Panc1 (cell line): ENCODE results near the gene SEMG2. TPM values are rescaled to one million over a fixed set of nuclear protein-coding genes. Genes with fewer than 3 reads are reported as not detected.

Source experiments
- ATAC-seq: fragments of 200-7000 bp; cut with Tn5 transposase; 2 replicates; pipeline ENCODE4 v1.9.1; 2020; ENCODE audit warnings: mild to moderate bottlenecking, moderate library complexity
- BruUV-seq: library from RNA; stranded (reverse); fragments of 400-500 nt; replicated peaks from 2 replicates; lab custom pipeline; 2021; lab: Mats Ljungman, UMichigan
- CTCF ChIA-PET: fragments of 300-600 bp; sonication (Branson Sonifier 250); formaldehyde crosslinking; loops from one replicate; lab custom pipeline; 2022; ENCODE audit warnings: antibody characterized with exemption; lab: Charles Lee
- POLR2A ChIA-PET: fragments of 300-600 bp; sonication (Branson Sonifier 250); formaldehyde crosslinking; loops from one replicate; lab custom pipeline; 2022; ENCODE audit warnings: antibody characterized with exemption; lab: Charles Lee
- DNase-seq: peaks from one replicate; pipeline ENCODE4 v3.0.0-alpha.2; 2010; ENCODE audit warnings: low read depth, low spot score
- H3K27ac ChIP-seq: 2 replicates; pipeline ENCODE4 v1.5.1; 2011; ENCODE audit warnings: mild to moderate bottlenecking, low read length, inconsistent platforms
- H3K27me3 ChIP-seq: fragments of 200-500 bp; sonication (Bioruptor generic); 2 replicates; pipeline ENCODE4 v1.6.0; 2014; ENCODE audit warnings: low read length, inconsistent platforms; ENCODE audit not compliant: control insufficient read depth, insufficient read depth
- H3K36me3 ChIP-seq: fragments of 200-500 bp; sonication (Bioruptor generic); 2 replicates; pipeline ENCODE4 v1.5.1; 2014; ENCODE audit warnings: inconsistent platforms, mild to moderate bottlenecking, low read length, moderate library complexity; ENCODE audit not compliant: control insufficient read depth, insufficient read depth
- H3K4me1 ChIP-seq: 2 replicates; pipeline ENCODE4 v1.5.1; 2011; ENCODE audit warnings: inconsistent platforms, mild to moderate bottlenecking, low read length, moderate library complexity; ENCODE audit not compliant: control insufficient read depth, insufficient read depth
- H3K4me3 ChIP-seq, 2 experiments: 2 replicates each; pipeline ENCODE4 v1.5.1; 2011 to 2012; ENCODE audit warnings: low read depth in 2 of 2, low read length in 2 of 2, mild to moderate bottlenecking in 2 of 2, inconsistent platforms in 1 of 2, moderate library complexity in 1 of 2
- H3K9me3 ChIP-seq: fragments of 200-500 bp; sonication (Bioruptor generic); 2 replicates; pipeline ENCODE4 v1.5.1; 2014; ENCODE audit warnings: low read depth, mild to moderate bottlenecking, inconsistent platforms, low read length, moderate library complexity; ENCODE audit not compliant: control insufficient read depth, insufficient read depth
- POLR2AphosphoS5 ChIP-seq: IDR thresholded peaks from 2 replicates; pipeline ENCODE4 v1.6.1; 2012; ENCODE audit warnings: mild to moderate bottlenecking, low read depth, low read length, moderate library complexity
- SIN3A ChIP-seq: IDR thresholded peaks from 2 replicates; pipeline ENCODE4 v1.6.1; 2012; ENCODE audit warnings: low read depth, mild to moderate bottlenecking, low read length, moderate library complexity, borderline replicate concordance; ENCODE audit not compliant: insufficient read depth
- TCF7L2 ChIP-seq: IDR thresholded peaks from 2 replicates; pipeline ENCODE4 v1.6.1; 2011; ENCODE audit warnings: mild to moderate bottlenecking, low read depth, low read length, inconsistent platforms
- in situ Hi-C: cut with HindIII; loops from 2 replicates; pipeline ENCODE4 v1.10.0; 2016; ENCODE audit warnings: low sequenced_read_pairs, low pct_unique_long_range_greater_than_20kb
- intact Hi-C: fragments of 100-400 bp; cut with micrococcal nuclease; formaldehyde crosslinking; loops from one replicate; pipeline ENCODE4 v1.10.0; 2022; ENCODE audit not compliant: unreplicated experiment
- total RNA-seq: library from RNA; stranded (reverse); gene quantifications from one replicate; pipeline ENCODE4 v1.2.1, GENCODE V29; 2021; ENCODE audit not compliant: unreplicated experiment
- TF ChIP-seq, protein P1 (sequence below), 2 experiments: IDR thresholded peaks; 2 replicates each; pipeline ENCODE4 v1.6.1; 2011 to 2012; ENCODE audit warnings: low read depth in 2 of 2, control low read depth in 1 of 2, low read length in 1 of 2, mild to moderate bottlenecking in 1 of 2, moderate library complexity in 1 of 2; ENCODE audit not compliant: insufficient read depth in 1 of 2
- TF ChIP-seq, protein P2 (sequence below): fragments of 450-650 bp; IDR thresholded peaks from 2 replicates; pipeline ENCODE4 v1.5.1; 2017; ENCODE audit warnings: mild to moderate bottlenecking

The SEMG2 gene
- total RNA-seq, 1 experiment from 2014 or later = not detected

DNA sequence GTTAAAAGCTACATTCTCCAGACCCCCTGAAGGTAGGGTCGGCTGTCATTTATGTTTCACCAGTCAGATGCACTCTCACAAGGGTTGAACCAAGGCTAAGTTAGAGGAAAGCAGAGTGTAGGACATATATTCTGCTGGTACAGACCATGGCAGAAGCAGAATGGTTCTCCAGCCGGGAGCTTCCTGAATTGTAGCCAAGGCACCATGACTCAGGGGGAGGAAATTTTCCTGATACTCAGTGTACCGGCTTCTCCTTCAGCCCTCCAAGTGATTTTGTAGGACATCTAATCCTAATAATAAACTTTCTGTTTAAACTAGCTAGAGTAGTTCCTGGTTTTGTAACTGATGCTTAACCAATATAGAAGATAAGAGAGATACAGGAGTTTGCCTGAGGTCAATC, 47.4 kb downstream of the SEMG2 start:
- intact Hi-C loops = loop anchor here (5.0 kb wide), 1 partner anchor 41 kb away; no protein-coding TSS in a partner anchor
- ATAC-seq (no peak), DNase-seq (no peak)
- Histone ChIP-seq H3K9me3 (no peaks in the 10 kb centered on the region), H3K36me3 (no peaks in the 10 kb centered on the region; the same call in 1 of the 2 replicates), H3K27me3 (peaks cover 21% of the 10 kb centered on the region), H3K4me1 (no peaks in the 10 kb centered on the region), H3K4me3 (no peak overlapping the region), H3K27ac (no peak overlapping the region)
- in situ Hi-C loops = no loop called here
- no peak for TF ChIP-seq POLR2AphosphoS5
- TF ChIP-seq, protein P1, sequence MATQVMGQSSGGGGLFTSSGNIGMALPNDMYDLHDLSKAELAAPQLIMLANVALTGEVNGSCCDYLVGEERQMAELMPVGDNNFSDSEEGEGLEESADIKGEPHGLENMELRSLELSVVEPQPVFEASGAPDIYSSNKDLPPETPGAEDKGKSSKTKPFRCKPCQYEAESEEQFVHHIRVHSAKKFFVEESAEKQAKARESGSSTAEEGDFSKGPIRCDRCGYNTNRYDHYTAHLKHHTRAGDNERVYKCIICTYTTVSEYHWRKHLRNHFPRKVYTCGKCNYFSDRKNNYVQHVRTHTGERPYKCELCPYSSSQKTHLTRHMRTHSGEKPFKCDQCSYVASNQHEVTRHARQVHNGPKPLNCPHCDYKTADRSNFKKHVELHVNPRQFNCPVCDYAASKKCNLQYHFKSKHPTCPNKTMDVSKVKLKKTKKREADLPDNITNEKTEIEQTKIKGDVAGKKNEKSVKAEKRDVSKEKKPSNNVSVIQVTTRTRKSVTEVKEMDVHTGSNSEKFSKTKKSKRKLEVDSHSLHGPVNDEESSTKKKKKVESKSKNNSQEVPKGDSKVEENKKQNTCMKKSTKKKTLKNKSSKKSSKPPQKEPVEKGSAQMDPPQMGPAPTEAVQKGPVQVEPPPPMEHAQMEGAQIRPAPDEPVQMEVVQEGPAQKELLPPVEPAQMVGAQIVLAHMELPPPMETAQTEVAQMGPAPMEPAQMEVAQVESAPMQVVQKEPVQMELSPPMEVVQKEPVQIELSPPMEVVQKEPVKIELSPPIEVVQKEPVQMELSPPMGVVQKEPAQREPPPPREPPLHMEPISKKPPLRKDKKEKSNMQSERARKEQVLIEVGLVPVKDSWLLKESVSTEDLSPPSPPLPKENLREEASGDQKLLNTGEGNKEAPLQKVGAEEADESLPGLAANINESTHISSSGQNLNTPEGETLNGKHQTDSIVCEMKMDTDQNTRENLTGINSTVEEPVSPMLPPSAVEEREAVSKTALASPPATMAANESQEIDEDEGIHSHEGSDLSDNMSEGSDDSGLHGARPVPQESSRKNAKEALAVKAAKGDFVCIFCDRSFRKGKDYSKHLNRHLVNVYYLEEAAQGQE (IDR thresholded peaks at IDR 0.05; ENCODE audit: insufficient read depth in 1 of 2, low read depth in 2 of 2, low read length in 1 of 2) = no peak
- TF ChIP-seq, protein P2, sequence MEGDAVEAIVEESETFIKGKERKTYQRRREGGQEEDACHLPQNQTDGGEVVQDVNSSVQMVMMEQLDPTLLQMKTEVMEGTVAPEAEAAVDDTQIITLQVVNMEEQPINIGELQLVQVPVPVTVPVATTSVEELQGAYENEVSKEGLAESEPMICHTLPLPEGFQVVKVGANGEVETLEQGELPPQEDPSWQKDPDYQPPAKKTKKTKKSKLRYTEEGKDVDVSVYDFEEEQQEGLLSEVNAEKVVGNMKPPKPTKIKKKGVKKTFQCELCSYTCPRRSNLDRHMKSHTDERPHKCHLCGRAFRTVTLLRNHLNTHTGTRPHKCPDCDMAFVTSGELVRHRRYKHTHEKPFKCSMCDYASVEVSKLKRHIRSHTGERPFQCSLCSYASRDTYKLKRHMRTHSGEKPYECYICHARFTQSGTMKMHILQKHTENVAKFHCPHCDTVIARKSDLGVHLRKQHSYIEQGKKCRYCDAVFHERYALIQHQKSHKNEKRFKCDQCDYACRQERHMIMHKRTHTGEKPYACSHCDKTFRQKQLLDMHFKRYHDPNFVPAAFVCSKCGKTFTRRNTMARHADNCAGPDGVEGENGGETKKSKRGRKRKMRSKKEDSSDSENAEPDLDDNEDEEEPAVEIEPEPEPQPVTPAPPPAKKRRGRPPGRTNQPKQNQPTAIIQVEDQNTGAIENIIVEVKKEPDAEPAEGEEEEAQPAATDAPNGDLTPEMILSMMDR = no peak
- no peak for TF ChIP-seq TCF7L2
- no peak for TF ChIP-seq SIN3A
- POLR2A ChIA-PET = no interaction called here
- BruUV-seq = no TSS peak
- CTCF ChIA-PET = no interaction called here

DNA sequence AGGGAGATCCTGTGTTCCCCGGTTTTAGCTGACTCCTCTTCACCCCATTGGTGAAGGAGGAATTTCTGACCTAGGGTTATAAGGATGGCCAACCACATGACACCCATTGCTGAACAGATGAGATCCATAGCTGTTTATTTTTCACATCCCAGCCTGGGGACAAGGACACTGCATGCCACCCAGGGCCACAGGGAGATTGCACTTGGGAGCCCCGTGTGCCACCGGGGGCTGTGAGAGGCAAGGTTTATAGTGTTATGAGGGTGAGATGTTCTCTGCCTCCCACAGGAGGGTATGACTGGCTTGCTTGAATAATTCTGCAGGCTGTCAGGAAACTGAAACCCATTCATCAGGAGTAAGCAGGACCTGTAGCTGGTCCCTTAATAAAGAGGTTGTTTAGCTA, 47.9 kb downstream of the SEMG2 start:
- DNase-seq (no peak), ATAC-seq (no peak)
- Histone ChIP-seq H3K4me1 (no peaks in the 10 kb centered on the region), H3K27me3 (peaks cover 21% of the 10 kb centered on the region), H3K4me3 (no peak overlapping the region), H3K9me3 (no peaks in the 10 kb centered on the region), H3K27ac (no peak overlapping the region), H3K36me3 (no peaks in the 10 kb centered on the region; the same call in 1 of the 2 replicates)
- intact Hi-C loops = loop anchor here (5.0 kb wide), 1 partner anchor 42 kb away; no protein-coding TSS in a partner anchor
- POLR2A ChIA-PET = no interaction called here
- CTCF ChIA-PET = no interaction called here
- BruUV-seq = no TSS peak
- TF ChIP-seq, protein P2 = no peak
- TF ChIP-seq TCF7L2 = no peak
- no peak for TF ChIP-seq POLR2AphosphoS5
- no peak for TF ChIP-seq SIN3A
- TF ChIP-seq, protein P1 (IDR thresholded peaks at IDR 0.05; ENCODE audit: insufficient read depth in 1 of 2, low read depth in 2 of 2, low read length in 1 of 2) = no peak
- in situ Hi-C loops = no loop called here
